ENCODE data around the gene IFNA8.

DNA sequence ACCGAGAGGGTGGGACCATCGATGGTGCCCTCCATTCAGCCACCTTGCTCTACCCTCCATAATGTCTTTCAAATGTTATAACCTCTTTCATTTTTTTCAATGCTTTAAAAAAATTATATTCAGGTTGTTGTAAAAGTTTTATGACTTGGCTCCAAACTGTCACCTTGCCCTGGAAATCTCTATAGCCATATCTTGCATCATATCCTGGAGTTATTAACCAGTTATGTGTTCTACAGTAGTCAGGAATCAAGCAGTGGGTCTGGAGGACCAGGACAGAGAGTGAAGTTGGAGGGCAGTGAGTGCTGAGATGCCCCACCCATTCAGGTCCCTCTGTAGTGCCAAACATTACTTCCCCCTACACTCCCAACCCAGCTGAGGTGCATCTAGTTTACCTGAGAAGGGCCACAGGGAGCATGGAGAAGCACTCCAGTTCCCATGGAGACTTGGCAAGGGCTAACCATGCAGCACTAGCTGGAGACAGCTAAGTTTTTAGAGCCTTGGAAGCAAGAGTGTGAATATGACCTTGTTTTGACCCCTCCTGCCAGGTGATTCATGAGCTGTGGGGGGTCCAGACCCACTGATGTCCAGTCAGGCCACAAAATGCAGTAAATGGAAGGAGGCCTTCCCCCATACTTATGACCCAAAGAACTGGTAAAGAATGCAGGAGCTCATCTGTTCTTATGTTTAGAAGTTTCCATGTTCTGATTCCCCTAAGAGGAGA lies 5.5 kb downstream of the IFNA8 start:
- TF ChIP-seq, protein P1, sequence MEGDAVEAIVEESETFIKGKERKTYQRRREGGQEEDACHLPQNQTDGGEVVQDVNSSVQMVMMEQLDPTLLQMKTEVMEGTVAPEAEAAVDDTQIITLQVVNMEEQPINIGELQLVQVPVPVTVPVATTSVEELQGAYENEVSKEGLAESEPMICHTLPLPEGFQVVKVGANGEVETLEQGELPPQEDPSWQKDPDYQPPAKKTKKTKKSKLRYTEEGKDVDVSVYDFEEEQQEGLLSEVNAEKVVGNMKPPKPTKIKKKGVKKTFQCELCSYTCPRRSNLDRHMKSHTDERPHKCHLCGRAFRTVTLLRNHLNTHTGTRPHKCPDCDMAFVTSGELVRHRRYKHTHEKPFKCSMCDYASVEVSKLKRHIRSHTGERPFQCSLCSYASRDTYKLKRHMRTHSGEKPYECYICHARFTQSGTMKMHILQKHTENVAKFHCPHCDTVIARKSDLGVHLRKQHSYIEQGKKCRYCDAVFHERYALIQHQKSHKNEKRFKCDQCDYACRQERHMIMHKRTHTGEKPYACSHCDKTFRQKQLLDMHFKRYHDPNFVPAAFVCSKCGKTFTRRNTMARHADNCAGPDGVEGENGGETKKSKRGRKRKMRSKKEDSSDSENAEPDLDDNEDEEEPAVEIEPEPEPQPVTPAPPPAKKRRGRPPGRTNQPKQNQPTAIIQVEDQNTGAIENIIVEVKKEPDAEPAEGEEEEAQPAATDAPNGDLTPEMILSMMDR (IDR thresholded peaks at IDR 0.05), result no peak
- no peak for TF ChIP-seq POLR2A (IDR thresholded peaks at IDR 0.05)
